D721Med (cell line): ENCODE measurements around the gene COX6B2.

Source experiments
- DNase-seq: peaks from one replicate; pipeline ENCODE4 v3.0.0; 2011; ENCODE audit warnings: low spot score; ENCODE audit not compliant: insufficient read length
- FAIRE-seq: peaks from 2 replicates; lab custom pipeline; 2011; peaks lifted over from hg19 to GRCh38; lab: Jason Lieb, UNC
- TF ChIP-seq, protein P1 (sequence below): IDR thresholded peaks from 2 replicates; pipeline ENCODE4 v1.5.1; 2012; ENCODE audit warnings: mild to moderate bottlenecking, control low read depth; ENCODE audit not compliant: insufficient read depth; ENCODE audit errors: missing control alignments

The COX6B2 gene

DNA sequence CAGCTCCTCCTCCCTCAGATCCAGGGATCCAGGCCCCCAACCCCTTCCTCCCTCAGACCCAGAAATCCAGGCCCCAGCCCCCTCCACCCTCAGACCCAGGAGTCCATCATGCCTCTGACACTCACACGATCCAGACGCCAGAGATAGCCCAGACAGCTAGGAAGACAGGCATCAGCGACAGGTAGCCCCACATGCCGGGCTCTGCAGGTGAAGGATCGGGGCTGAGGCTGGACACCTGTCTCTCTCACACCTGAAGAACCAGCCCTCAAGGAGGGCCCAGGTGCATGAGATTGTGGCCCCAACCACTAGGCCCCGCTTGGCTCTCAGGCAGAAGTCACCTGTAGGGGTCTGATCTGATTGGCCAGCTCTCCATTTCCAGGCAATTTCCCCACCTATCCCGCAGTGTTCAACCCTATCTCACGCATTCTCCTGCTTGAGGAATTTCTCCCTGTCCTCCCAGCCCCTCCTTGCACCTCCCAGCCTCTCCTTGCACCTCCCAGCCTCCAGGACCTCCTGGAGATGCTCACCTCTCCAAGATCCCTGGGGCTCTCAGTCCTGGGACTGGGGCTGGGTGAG is 33.6 kb downstream of the COX6B2 start:
- TF ChIP-seq, protein P1, sequence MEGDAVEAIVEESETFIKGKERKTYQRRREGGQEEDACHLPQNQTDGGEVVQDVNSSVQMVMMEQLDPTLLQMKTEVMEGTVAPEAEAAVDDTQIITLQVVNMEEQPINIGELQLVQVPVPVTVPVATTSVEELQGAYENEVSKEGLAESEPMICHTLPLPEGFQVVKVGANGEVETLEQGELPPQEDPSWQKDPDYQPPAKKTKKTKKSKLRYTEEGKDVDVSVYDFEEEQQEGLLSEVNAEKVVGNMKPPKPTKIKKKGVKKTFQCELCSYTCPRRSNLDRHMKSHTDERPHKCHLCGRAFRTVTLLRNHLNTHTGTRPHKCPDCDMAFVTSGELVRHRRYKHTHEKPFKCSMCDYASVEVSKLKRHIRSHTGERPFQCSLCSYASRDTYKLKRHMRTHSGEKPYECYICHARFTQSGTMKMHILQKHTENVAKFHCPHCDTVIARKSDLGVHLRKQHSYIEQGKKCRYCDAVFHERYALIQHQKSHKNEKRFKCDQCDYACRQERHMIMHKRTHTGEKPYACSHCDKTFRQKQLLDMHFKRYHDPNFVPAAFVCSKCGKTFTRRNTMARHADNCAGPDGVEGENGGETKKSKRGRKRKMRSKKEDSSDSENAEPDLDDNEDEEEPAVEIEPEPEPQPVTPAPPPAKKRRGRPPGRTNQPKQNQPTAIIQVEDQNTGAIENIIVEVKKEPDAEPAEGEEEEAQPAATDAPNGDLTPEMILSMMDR = no peak
- DNase-seq = no peak
- FAIRE-seq = no peak

DNA sequence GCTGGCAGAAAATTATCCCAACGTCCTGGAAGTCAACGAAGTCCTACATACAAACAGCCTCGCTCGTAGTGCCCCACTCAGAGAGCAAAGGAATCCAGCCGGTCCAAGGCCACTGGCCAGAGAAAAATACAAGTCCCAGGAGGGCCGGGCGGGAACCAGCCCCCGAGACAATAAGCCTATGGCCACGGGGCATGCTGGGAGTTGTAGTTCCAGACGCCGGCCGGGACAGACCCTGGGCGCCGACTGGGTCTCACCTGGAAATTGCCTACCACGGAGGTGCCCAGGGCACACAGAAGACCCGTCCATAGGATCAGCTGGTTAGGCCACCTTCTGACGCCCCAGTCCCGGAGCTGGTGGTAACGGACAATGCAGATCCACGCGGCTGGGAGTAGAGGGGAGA is 34.7 kb downstream of the COX6B2 start:
- DNase-seq (peak; percentile 53), FAIRE-seq (no peak)
- TF ChIP-seq, protein P1 = no peak

DNA sequence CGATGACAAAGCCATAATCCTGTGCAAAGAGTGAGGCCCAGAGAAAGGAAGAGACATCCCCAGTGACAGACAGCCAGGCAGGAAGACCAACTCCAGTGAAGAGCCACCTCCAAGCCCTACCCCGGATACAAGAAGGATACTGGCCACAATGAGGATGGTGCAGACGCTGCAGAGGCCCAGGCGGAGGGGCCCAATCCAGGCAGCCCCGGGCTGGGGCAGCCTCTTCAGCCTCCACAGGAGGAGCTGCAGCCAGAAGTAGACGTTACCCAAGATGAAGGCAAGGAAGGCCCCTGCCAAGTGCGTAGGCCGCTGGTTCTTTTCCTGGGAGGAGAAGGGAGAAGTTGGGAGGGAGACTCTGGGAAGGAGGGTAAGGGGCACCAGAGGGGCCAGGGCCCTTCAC is 37.9 kb downstream of the COX6B2 start:
- TF ChIP-seq, protein P1 = no peak
- FAIRE-seq (no peak), DNase-seq (no peak)

DNA sequence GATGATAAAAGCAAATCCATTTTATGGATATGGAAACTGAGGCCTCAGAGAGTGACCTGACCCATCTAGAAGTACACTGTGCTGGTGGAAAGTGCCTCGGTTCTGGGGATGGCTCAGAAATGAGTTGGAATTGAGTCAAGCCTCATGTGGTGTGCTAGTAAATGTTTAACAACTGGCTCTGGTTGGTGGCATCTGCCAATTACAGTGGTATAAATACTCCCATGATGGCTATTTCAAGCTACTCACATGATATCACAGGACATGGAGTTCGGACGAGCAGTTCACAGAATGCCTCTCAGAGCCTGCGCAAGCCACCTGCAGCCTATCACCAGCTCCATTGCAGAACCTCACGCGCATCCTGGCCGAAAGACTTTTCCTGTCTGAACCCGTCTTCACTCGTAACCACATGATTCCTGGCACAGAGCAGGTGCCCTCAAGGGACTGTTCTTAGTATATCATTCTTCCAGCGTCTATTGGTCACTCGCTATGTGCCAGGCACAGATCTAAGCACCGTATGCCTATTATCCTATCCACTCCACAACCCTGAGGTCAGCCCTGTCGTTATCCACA is 38.5 kb downstream of the COX6B2 start:
- DNase-seq (no peak), FAIRE-seq (no peak)
- TF ChIP-seq, protein P1 = no peak

DNA sequence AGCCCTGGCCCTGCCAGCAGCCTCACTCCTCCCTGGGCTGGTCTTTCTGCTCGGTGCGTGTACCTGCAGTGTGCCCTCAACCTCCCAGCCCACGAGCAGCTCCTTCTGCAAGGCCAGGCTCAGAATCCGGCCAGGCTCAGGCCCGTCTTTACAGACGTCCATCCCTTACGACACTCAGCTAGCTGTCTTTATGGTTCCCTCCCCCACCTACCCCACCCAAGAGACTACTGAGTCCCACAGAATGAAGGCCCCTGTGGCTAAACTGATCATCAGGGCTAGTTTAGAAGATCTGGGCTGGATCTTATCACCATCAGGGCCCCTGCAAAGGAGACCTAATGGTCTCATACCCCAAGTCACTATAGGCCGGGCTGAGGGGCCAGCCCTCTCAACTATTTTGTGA is 40.1 kb downstream of the COX6B2 start:
- FAIRE-seq (no peak), DNase-seq (no peak)

DNA sequence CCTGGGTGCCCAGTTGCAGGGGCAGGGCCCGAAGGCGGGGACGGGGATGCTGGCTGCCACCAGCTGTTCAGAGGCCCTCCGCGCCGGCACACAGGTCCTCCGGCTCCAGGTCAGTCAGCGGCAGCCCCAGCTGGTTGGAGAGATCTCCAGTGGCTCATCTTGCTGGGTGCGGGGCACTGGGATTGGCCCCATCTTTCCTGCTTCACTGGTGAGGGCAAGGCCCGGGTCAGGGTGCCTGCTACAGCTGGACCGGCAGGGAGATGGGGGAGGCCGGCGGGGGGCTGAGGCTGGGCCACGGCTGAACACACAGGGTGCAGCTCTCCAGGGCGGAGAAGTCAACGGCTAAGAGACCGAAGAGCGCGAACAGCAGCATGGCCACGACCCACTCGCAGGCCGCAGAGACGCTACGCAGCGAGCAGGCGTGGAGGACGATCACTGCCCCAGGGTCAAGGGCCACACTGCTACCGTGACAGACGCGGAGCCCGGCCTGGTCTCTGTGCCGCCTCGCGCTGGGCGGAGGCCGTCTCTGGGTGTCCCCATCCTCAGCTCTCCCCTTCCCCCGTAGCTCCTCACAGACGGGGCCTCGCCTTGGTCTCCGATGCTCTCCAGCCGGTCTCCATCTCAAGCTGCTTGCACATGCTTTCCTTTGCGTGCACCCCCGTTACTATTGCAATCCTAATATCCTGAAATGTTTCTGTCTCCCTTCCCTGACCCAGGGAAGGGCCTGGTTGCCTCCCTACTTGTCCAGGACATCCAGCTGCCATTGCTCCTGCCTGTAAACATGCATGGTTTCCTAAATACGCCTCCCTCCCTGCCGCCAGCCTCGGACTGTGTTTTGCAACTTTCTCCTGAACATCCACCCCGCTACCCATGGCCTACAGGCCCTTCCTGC is 41.7 kb downstream of the COX6B2 start:
- TF ChIP-seq, protein P1 = no peak
- FAIRE-seq = no peak
- DNase-seq = no peak

More for the DNA sequence above, 40.1 kb downstream of the COX6B2 start:
- TF ChIP-seq, protein P1 = no peak
